HG02970 (cell line): ENCODE data around the gene DHX29.

Experiments used
- ATAC-seq: cut with Tn5 transposase; IDR thresholded peaks from one replicate; pipeline ENCODE4 v1.9.1; 2021; ENCODE audit warnings: mild to moderate bottlenecking, moderate library complexity, moderate number of reproducible peaks; ENCODE audit not compliant: unreplicated experiment, low FRiP score

The DHX29 gene

GRCh38 chr5:55234121-55234700, 73.3 kb downstream of the DHX29 start:
- ATAC-seq = no peak

- no peak for ATAC-seq
These were observed 74.2 kb downstream of the DHX29 start, which contains the start of gene CCNO for GRCh38 chr5:55232985-55233928. TSS of gene CCNO (minus strand) at chr5:55233608. CDS start at chr5:55233523, 85 bp downstream.

- ATAC-seq = no peak
These were observed 75.1 kb downstream of the DHX29 start for GRCh38 chr5:55232271-55232984.

GRCh38 chr5:55231919-55232270, 75.6 kb downstream of the DHX29 start:
- ATAC-seq = no peak

- ATAC-seq = no peak
These were observed 76.2 kb downstream of the DHX29 start for GRCh38 chr5:55231029-55231918.

- ATAC-seq = no peak
These were observed 77.3 kb downstream of the DHX29 start for GRCh38 chr5:55230086-55230629.

GRCh38 chr5:55227664-55228430, 79.6 kb downstream of the DHX29 start:
- ATAC-seq = no peak

- no peak for ATAC-seq
These were observed 80.4 kb downstream of the DHX29 start, which contains the start of gene MCIDAS for GRCh38 chr5:55226934-55227663. TSS of gene MCIDAS (minus strand) at chr5:55227315. CDS start at chr5:55227138, 177 bp downstream.

- no peak for ATAC-seq
These were observed 81.2 kb downstream of the DHX29 start for GRCh38 chr5:55226027-55226933.

GRCh38 chr5:55225346-55225745, 82.1 kb downstream of the DHX29 start:
- no peak for ATAC-seq

GRCh38 chr5:55223812-55224240, 83.7 kb downstream of the DHX29 start:
- no peak for ATAC-seq

GRCh38 chr5:55222985-55223811, 84.3 kb downstream of the DHX29 start:
- no peak for ATAC-seq

- no peak for ATAC-seq
These were observed 85.2 kb downstream of the DHX29 start for GRCh38 chr5:55222092-55222984.

GRCh38 chr5:55220433-55221185, 86.9 kb downstream of the DHX29 start:
- no peak for ATAC-seq

GRCh38 chr5:55219770-55220169, 87.7 kb downstream of the DHX29 start:
- no peak for ATAC-seq
